ENCODE measurements around the gene PDGFC.

The PDGFC gene

DNA sequence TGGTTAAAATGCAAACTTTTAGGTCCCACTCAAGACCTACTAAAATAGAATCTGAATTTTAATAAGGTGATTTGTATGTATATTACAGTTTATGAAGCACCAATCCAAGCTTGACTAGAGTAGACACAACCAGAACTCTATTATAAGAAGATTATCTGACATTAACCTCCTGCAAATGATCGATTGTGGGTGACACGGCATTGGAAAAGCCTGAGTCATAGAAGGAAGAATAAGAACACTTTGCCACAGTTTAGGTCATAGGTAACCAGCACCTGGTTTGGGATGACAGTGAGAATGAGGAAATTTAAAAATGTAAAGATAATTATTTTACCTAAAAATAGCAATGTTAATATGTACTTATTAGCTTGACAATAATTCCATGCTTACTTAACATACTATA lies 15.2 kb downstream of the PDGFC start:
- DNase-seq (ENCODE audit: low spot score) = no peak
- no peak overlapping the region for H3K27ac ChIP-seq
- POLR2A ChIA-PET (ENCODE audit: low non-redundant PET) = no interaction called here
- TF ChIP-seq, protein P1, sequence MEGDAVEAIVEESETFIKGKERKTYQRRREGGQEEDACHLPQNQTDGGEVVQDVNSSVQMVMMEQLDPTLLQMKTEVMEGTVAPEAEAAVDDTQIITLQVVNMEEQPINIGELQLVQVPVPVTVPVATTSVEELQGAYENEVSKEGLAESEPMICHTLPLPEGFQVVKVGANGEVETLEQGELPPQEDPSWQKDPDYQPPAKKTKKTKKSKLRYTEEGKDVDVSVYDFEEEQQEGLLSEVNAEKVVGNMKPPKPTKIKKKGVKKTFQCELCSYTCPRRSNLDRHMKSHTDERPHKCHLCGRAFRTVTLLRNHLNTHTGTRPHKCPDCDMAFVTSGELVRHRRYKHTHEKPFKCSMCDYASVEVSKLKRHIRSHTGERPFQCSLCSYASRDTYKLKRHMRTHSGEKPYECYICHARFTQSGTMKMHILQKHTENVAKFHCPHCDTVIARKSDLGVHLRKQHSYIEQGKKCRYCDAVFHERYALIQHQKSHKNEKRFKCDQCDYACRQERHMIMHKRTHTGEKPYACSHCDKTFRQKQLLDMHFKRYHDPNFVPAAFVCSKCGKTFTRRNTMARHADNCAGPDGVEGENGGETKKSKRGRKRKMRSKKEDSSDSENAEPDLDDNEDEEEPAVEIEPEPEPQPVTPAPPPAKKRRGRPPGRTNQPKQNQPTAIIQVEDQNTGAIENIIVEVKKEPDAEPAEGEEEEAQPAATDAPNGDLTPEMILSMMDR (conservative IDR thresholded peaks at IDR 0.05; ENCODE audit: low read depth) = no peak
- CTCF ChIA-PET = no interaction called here

DNA sequence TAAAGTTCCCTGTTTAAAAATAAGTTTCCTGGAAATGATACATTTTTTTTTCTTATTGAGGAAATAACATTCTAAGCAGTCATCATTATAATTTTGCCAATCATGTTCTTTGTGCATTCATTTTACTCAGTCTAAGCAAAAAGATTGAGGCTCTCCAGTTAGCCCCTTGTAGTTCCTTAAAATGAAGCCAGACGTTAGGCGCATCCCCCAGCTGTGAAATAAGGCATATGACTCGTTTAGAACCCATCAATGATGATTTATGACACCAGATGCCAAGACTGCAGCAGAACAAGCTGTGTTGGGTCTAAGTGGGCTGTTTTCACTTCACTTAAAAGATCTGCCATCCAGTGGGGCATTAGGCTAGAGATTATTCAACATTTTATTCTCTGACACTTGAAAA lies 17.0 kb downstream of the PDGFC start:
- DNase-seq (ENCODE audit: low spot score) = no peak
- POLR2A ChIA-PET (ENCODE audit: low non-redundant PET) = no interaction called here
- H3K27ac ChIP-seq = no peak overlapping the region
- TF ChIP-seq, protein P1 (conservative IDR thresholded peaks at IDR 0.05; ENCODE audit: low read depth) = no peak
- CTCF ChIA-PET = no interaction called here

DNA sequence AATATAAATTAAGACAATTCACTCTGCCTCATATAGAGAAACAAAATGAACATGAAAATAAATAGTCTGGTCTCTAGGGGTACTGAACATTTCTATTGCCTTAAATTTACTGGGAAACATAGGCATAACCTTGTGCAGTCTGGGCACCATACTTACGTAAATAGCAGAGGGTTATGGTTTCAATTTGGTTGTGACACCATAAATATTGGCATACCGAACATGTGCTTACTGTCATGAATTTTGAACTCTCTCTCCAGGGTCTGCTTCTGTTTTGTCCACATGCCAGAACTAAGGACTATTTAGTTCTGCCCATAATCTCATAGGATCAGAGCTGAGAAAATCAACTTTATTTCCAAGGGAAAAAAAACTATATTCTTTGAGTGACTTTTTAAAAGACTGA lies 17.6 kb downstream of the PDGFC start:
- POLR2A ChIA-PET (ENCODE audit: low non-redundant PET) = no interaction called here
- TF ChIP-seq, protein P1 (conservative IDR thresholded peaks at IDR 0.05; ENCODE audit: low read depth) = no peak
- CTCF ChIA-PET = no interaction called here
- H3K27ac ChIP-seq = no peak overlapping the region
- DNase-seq (ENCODE audit: low spot score) = no peak

DNA sequence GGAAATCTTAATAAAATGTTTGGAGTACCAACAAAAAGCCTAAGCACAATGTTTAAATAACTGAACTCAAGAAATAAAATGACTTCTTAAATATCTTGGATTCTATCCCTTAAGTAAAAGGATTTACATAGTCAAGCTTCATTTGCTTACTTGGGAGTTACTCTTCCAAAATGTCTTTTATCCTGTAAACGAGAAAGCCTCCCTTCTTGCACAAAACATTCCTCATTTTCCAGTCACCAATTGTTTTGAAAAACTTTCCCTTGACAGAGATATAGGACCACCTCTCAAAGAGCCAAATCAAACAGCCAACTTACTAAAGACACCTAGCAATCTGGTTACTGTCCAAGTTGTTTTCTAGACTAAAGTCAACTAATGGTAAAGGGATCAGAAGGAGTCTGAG lies 18.6 kb downstream of the PDGFC start:
- POLR2A ChIA-PET (ENCODE audit: low non-redundant PET) = no interaction called here
- TF ChIP-seq, protein P1 (conservative IDR thresholded peaks at IDR 0.05; ENCODE audit: low read depth) = no peak

DNA sequence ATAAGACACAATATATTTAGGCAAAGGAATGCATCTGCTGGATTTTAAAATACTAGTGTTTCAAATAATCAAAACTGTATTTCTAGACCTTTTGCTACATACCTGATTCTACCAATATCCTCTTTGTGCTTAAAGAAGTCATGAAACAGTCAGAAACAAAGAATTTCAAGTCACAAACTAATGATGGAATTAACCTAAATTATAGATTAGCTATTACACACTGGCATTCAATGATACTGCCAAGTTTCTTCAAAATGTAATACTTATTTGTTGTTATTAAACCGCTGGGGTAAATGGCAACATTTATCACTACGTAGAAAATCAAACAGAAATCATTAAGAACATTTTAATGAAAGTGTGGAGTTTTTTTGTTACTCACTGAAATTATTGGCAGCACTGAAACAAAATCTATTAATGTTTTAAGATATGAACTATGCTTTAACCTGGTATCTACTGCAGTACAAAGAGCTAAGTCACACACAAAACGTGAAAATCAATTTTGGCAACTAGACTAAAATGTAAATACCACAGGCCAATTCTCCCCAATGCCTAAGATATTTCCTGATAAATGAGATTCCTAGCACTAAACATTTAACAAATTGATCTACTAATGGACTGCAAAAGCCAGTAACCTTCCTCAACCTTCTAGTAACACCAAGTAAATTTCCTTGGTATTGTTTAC lies 19.4 kb downstream of the PDGFC start:
- no peak for DNase-seq (ENCODE audit: low spot score)
- TF ChIP-seq, protein P1 (conservative IDR thresholded peaks at IDR 0.05; ENCODE audit: low read depth) = no peak
- no peak overlapping the region for H3K27ac ChIP-seq
- ChIA-PET CTCF (interaction anchor here (1.0 to 1.3 kb wide), 2 partner anchors 16 kb away, joined by 4 to 8 read pairs; no protein-coding TSS in a partner anchor), POLR2A (ENCODE audit: low non-redundant PET) (no interaction called here)

More for the DNA sequence above, 18.6 kb downstream of the PDGFC start:
- H3K27ac ChIP-seq = no peak overlapping the region
- CTCF ChIA-PET = no interaction called here
- DNase-seq (ENCODE audit: low spot score) = no peak

DNA sequence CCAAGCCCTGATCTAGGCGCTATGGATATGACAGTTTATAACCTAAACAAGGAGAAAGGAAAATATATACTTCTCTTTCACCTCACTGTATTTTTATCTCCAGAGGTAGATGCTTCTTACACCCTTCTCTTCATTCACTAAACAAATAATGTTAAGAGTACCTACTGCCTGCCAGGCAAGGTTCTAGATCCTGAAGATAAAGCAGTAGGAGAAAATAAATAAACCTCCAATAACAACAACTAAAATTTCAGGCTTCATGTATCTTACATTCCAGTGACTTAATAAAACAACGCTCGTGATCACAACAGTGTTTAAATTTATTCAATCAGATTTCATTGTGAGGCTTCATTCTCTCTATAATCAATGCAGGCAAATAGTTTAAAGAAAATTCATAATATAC lies 20.7 kb downstream of the PDGFC start:
- CTCF ChIA-PET = interaction anchor here (1.3 kb wide), 1 partner anchor 15 kb away, joined by 8 read pairs; no protein-coding TSS in a partner anchor
- H3K27ac ChIP-seq = no peak overlapping the region
- DNase-seq (ENCODE audit: low spot score) = no peak
- TF ChIP-seq, protein P1 (conservative IDR thresholded peaks at IDR 0.05; ENCODE audit: low read depth) = no peak
- POLR2A ChIA-PET (ENCODE audit: low non-redundant PET) = no interaction called here

Data from RWPE1 (cell line).